ENCODE results near the gene SMC1B. TPM values are rescaled to one million over a fixed set of nuclear protein-coding genes. Genes with fewer than 3 reads are reported as not detected.
A peak's percentile ranks its signal among the peaks of the same experiment; 100 is the strongest.

SMC1B gene
- total and polyA plus RNA-seq, 2 of the 8 experiments (the other 6 are each of a cell fraction or from before 2014, with no cell fraction given) = 0.02 TPM; not detected in 1

DNA sequence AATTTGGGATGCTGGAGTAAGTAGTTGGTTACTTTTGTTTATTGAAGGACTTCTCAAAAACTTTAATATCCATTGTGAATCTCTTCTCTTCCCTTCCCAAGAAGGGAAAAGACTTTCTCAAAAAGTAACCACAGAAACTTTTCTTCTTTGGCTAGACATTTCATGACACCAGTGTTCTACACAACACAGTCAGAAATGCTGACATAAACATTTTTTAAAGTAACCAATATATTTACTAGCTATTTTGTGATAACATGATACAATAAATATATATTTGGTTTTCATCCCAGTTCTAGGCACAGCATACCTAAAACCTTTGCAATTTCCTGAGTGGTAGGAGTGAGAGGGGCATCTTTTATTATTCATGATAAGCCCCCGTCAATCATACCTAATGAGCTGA is 55.9 kb downstream of the SMC1B start:
- POLR2A ChIA-PET (ENCODE audit: partially characterized antibody) = no interaction called here
- no peaks in the 10 kb centered on the region for H3K27me3 ChIP-seq (replicated peaks in 1 of 4; ENCODE audit: control insufficient read depth in 3 of 4, extremely low read depth in 1 of 4, insufficient read depth in 3 of 4, low read length in 3 of 4)
- no peaks in the 10 kb centered on the region for H4K20me1 ChIP-seq (replicated peaks in 1 of 2; ENCODE audit: control insufficient read depth in 1 of 2, insufficient read depth in 2 of 2, low read length in 2 of 2)
- H2BK5ac ChIP-seq (ENCODE audit: low read depth, low read length) = no peak overlapping the region
- no peaks in the 10 kb centered on the region for H3K23me2 ChIP-seq (ENCODE audit: low read depth, low read length)
- H3K9ac ChIP-seq (replicated peaks in 1 of 4; ENCODE audit: extremely low read depth in 1 of 4, low read depth in 3 of 4, low read length in 3 of 4) = no peak overlapping the region
- H3K4ac ChIP-seq (replicated peaks; ENCODE audit: insufficient read length, low read depth, low read length) = no peak overlapping the region
- no peaks in the 10 kb centered on the region for H3K9me3 ChIP-seq (ENCODE audit: insufficient read depth in 2 of 2, low read depth in 1 of 2, low read length in 1 of 2)
- no peak overlapping the region for H2BK15ac ChIP-seq (ENCODE audit: low read length)
- H3K27ac ChIP-seq (ENCODE audit: low read depth, low read length) = no peak overlapping the region
- no peak for FAIRE-seq
- no peak overlapping the region for H3K14ac ChIP-seq (ENCODE audit: insufficient read length)
- H2AK5ac ChIP-seq (ENCODE audit: low read depth, low read length) = no peak overlapping the region
- 88% methylated on average over 1 of the region's 1 CpG; no CpG with 5 or more reads in 1 of the 2 experiments for WGBS, 2 experiments (ENCODE audit: extremely low coverage in 1 of 2, insufficient coverage in 1 of 2, insufficient read length in 1 of 2, insufficient replicate concordance in 2 of 2, low coverage in 1 of 2, low lambda C conversion rate in 2 of 2, missing lambda C conversion rate in 1 of 2)
- no peaks in the 10 kb centered on the region for H3K4me1 ChIP-seq (replicated peaks in 1 of 4; ENCODE audit: control insufficient read depth in 3 of 4, insufficient read depth in 4 of 4, low read length in 3 of 4)
- CTCF ChIA-PET (ENCODE audit: partially characterized antibody) = interaction anchor here (0.5 to 1.0 kb wide), 5 partner anchors 9 to 465 kb away, joined by 3 read pairs; no protein-coding TSS in a partner anchor
- H3K79me2 ChIP-seq (ENCODE audit: control insufficient read depth in 1 of 2, insufficient read depth in 2 of 2, low read length in 2 of 2) = no peaks in the 10 kb centered on the region
- no peak overlapping the region for H3K56ac ChIP-seq (replicated peaks; ENCODE audit: insufficient read length, low read depth, low read length)
- H3K23ac ChIP-seq (ENCODE audit: insufficient read length) = no peak overlapping the region
- H3K36me3 ChIP-seq (ENCODE audit: control insufficient read depth in 2 of 4, insufficient read depth in 4 of 4, low read length in 3 of 4) = no peaks in the 10 kb centered on the region
- H2AFZ ChIP-seq (ENCODE audit: low read length) = no peak overlapping the region
- H3K79me1 ChIP-seq (ENCODE audit: low read depth, low read length) = no peaks in the 10 kb centered on the region
- TF ChIP-seq CTBP2 (IDR thresholded peaks at IDR 0.05; ENCODE audit: borderline replicate concordance, insufficient read depth, insufficient read length, low read length) (no peak), MAFK (IDR thresholded peaks at IDR 0.05; ENCODE audit: low read depth, low read length) (peak; percentile 92)
- no peak for DNase-seq (ENCODE audit: low read depth in 1 of 2, low spot score in 2 of 2)
- H3K4me2 ChIP-seq (ENCODE audit: insufficient read depth in 1 of 2, low read depth in 2 of 2, low read length in 2 of 2) = no peak overlapping the region
- no peak overlapping the region for H2BK20ac ChIP-seq (ENCODE audit: low read length)
- no peak overlapping the region for H3K18ac ChIP-seq (ENCODE audit: extremely low read depth, low read length)
- H4K5ac ChIP-seq (ENCODE audit: insufficient read length, low read depth, low read length) = no peak overlapping the region
- H3K4me3 ChIP-seq (ENCODE audit: extremely low read depth in 1 of 4, insufficient read depth in 2 of 4, low read depth in 3 of 4, low read length in 4 of 4) = no peak overlapping the region
- no peak overlapping the region for H2BK120ac ChIP-seq (replicated peaks; ENCODE audit: low read depth, low read length)
- no peak overlapping the region for H4K8ac ChIP-seq (ENCODE audit: extremely low read depth, insufficient read depth, low read length)
- no peak overlapping the region for H4K91ac ChIP-seq (replicated peaks; ENCODE audit: insufficient read length, low read length)
- no peak overlapping the region for H2BK12ac ChIP-seq (ENCODE audit: low read depth, low read length)
